ENCODE measurements around the gene SNX25.

Gene SNX25

GRCh38 chr4:185269286-185269685, 59.9 kb downstream of the SNX25 start:
- DNase-seq: no peak

DNA sequence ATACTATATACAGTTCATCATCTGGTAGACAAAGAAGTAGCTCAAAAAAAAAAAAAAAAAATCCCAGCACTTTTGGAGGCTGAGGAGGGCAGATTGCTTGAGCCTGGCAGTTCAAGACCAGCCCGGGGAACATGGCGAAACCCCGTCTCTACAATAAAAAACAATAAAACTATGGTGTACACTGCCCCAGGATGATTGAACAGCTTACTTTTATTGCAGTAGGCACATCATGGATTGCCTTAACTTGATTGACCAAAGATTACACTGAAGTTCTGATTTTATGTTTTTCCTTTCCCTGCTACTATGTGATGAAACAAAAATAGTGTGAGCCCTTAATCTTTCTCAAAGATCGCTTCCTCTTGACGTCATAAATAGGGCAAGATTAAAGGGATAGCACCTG, 60.6 kb downstream of the SNX25 start:
- DNase-seq: no peak

GRCh38 chr4:185270885-185271284, 61.5 kb downstream of the SNX25 start:
- DNase-seq: no peak

- DNase-seq: no peak
These were observed 62.8 kb downstream of the SNX25 start for GRCh38 chr4:185272245-185272644.

DNA sequence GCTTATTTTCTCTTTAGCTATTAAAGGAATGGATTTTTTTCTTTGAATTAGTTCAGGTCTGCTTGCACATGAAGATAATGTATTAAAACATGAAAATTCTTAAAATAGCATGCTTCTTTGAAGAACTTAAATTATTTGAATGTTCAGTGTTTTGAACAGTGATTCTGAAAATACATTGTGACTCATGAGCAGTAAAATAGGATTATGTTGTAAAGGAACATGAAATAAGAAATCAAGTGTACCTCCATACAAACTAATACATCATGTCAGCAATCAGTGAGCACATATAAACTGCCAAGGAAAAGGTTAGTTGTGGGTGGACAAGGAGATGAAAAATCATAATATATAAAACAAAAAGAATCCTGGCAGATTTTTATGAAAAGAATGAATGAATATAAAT, 66.1 kb downstream of the SNX25 start:
- no peak for DNase-seq

DNA sequence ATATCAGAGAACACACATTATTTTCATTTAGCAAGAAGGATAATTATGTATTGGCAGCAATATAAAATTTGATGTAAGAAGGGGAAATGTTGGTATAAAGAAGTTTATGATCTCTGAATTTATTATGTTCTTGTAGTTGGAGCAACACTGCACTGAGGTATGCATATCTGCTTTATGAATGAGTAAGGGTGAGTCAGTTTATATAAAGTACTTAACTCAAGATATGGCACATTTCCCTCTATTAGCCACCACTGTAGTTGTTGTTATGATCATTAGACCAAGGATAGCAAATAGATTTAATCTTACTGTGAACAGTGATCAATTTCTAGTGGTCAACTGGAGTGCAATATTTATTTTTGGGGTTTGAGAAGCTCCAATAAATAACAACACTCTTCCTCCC, 66.6 kb downstream of the SNX25 start:
- no peak for DNase-seq

- no peak for DNase-seq
These were observed 69.3 kb downstream of the SNX25 start for GRCh38 chr4:185278716-185279115.

DNA sequence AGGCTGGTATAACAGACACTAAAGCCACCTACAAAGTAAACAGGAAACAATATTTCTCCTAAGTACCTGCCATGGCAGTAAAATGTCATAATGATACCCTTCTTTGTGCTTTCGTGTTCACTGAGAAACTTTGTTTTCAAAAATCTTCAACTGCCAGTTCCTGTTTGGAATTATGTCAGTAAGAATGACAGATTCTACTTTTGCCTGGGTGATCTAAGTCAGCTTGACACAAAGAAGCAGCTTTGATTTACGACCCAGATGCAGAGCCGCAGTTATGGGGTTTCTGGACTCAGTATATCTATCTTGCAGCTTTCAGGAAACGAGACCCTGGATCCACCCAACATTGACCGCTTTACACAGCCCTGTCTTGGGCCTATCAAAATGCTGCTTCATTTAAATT, 71.2 kb downstream of the SNX25 start:
- no peak for DNase-seq

- DNase-seq: peak; percentile 13 to 29 (median 20)
These were observed 73.6 kb downstream of the SNX25 start for GRCh38 chr4:185282968-185283367.

- no peak for DNase-seq
These were observed 74.3 kb downstream of the SNX25 start for GRCh38 chr4:185283723-185284122.

GRCh38 chr4:185285632-185286393, 76.4 kb downstream of the SNX25 start:
- DNase-seq: no peak

DNA sequence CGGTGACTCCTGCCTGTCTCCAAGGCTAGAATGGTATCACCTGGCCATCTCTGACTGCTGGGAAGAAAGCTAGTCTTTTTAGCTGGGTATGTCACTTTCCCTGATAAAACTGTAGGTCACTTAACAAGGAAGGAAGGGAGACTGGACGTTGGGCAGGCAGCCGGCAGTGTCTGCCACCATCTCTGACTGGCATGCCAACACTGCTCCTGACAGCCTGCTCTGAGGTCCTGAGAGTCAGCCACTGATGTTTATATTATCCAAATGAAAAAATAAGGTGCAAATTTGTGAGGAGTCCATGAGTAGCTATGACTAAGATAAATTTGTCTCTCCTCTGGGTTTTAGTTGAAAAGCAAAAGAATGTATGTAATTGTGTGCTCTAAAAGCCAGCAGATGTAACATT, 77.2 kb downstream of the SNX25 start:
- no peak for DNase-seq

- no peak for DNase-seq
These were observed 77.6 kb downstream of the SNX25 start for GRCh38 chr4:185287031-185287430.

DNA sequence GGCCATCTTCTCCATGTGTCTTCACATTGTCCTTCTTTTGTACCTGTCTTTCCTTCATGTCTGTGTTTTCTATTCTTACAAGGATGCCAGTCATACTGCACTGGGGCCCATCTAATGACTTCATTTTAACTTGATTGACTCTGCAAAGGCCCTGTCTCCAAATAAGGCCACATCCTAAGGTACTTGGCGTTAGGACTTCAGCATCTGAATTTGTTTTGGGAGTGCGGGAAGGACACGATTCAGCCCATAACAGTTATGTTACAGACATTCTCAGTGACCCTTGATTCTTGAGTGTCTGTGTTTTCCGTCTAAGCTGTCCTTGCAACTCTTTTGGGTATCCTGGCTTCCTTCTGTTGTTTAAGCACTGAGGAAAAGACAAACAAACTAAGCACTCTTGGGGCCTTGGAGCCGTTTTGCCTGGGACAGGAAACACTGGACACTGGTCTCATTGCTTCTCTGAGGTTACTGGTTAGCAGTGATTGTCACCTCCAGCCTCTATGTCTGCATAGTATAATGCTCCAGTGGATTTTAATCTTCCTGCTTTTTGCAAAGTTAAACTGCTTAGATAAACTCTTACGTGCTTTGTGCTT, 80.7 kb downstream of the SNX25 start:
- DNase-seq: no peak

DNA sequence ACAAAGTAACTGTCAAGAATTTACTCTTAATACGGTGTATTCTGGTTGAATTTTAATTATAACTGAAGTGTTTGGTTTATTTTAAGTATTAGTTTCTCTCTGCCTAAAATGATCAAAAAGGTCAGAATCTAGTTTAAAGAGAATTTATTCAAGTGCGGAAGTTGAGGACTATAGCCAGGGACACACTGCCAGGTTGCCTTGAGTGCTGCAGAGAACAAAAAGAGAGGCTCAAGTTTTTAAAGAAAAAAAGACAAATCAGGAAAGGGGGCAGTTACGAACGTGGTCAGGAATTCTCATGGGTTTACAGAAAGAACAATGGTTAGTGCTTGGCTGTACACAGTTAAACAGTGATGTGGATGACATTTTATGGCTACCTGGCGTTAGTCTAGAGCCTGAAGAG, 81.3 kb downstream of the SNX25 start:
- DNase-seq: no peak

DNA sequence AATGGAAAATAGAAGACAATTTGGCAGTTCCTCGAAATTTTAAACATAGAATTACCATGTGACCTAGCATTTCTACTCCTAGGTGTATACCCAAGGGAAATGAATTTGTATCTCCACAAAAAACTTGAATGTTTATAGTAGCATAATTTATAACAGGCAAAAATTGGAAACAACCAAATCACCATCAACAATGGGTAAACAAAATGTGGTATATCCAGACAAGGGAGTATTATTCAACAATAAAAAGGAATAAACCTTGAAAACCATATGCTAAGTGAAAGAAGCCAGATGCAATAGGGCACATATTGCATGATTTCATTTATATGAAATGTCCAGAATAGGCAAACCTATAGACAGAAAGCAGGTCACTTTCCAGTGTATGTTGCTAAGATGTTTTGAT, 83.8 kb downstream of the SNX25 start:
- DNase-seq: no peak

- DNase-seq: no peak
These were observed 87.5 kb downstream of the SNX25 start for GRCh38 chr4:185296665-185297460.

DNA sequence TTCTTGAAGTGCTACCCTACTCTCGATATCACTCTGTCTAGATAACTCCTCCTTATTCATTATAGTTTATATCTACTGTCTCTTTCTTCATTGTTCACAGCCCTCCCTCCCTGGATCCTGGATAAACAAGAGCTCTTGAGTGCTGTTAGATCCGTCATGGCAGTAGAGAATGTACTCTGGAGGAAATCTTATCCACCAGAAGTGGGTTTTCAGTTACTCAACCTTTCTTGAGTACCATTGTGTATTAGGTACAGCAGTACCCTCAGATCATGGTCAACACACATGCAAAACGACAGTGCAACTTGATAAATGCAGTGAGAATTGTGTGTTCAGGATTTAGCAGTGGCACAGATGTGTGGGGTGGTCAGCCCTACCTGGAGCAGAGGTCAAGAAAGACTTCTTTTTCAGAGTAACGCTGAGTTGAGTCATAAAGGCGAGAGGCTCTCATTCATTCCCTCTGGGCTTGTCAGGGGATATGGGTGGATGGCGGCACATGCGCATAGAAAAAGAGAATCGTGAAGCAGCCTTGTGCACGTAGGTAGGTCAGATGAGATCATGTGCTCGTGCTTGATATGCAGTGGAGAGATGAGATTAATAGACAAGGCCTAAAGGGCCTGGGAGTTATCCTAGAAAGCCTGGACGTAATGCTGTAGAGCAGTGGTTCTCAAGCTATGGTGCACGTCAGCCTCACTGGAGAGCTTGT, 89.5 kb downstream of the SNX25 start:
- no peak for DNase-seq

GRCh38 chr4:185304541-185304940, 95.1 kb downstream of the SNX25 start:
- DNase-seq: no peak

- DNase-seq: no peak
These were observed 95.7 kb downstream of the SNX25 start for GRCh38 chr4:185304944-185305690.

DNA sequence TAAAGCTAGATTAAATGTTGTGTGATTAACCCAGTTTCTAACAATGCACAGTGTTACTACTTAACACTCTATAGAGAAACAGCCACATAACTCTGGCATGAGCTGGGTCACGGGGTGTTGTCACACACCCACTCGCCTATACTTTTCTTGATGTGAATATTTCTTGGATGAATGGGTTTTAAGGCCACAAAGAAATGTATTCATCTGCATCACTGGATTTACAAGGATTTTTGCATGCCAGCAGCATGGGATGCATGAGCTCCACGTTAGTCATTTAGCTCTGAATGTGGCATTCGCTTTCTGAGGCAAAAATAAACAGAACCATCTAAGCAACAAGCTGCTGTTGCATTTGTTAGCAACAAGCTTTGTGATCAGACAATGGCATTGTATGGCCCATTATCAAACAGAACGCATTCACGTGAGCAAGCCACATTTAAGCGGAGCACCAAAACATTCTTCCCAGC, 96.6 kb downstream of the SNX25 start:
- DNase-seq: no peak

DNA sequence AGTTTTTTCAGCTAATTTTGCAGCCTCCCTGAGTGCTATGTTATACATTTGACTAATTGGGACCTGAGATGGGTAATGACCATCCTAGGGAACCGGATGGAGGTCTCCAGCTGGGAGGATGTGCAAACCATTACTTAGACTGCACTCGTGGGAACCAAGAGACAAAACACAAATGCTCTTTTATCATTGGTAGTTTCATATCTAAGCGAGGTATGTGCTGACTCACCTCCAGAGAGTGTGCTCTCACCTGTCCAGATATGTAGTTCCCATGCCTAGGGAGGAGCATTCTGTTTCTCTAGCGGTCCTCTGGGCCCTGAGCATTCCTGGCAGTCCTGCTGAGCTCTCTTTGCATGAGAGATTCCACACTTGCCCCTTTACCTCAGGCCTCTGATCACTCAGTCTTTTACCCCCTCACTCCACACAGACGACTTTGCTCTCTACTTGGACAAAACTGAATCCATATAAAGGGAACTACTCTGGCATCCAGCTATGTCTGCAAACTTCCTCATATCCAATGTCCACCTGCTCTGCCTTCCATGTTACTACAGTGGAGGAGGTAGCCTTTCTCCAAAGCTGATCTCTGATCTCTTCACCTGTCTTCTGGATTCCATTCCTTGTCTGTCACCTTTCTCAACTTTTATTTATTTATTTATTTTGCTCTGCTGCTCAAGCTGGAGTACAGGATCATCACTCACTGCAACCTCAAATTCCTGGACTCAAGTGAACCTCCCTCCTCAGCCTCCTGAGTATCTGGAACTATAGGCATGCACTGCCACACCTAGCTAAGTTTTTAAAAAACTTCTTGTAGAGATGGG, 97.9 kb downstream of the SNX25 start:
- DNase-seq: no peak

Measured in suppressor macrophage treated with lipopolysaccharide for 1 hour (primary cell).